HEK293 (cell line): ENCODE data around the gene SUMF1.

Experiments used
- CTCF ChIP-seq: fragments of 450-650 bp; formaldehyde crosslinking; IDR thresholded peaks from 2 replicates; pipeline ENCODE4 v1.5.1; 2016; ENCODE audit warnings: missing biosample characterization, missing genetic modification characterization
- ZBTB8A ChIP-seq: fragments of 450-650 bp; formaldehyde crosslinking; IDR thresholded peaks from 2 replicates; pipeline ENCODE4 v1.5.1; 2016; ENCODE audit warnings: missing biosample characterization, missing genetic modification characterization
- ZNF621 ChIP-seq: fragments of 450-650 bp; formaldehyde crosslinking; IDR thresholded peaks from 2 replicates; pipeline ENCODE4 v1.5.1; 2017; ENCODE audit warnings: missing biosample characterization, missing genetic modification characterization

GRCh38 chr3:4509043-4509442, 42.0 kb upstream of the SUMF1 start:
- TF ChIP-seq ZNF621 = no peak
- TF ChIP-seq ZBTB8A (tag by site-specific recombination) = no peak
- no peak for TF ChIP-seq CTCF
